Kidney epithelial cell (primary cell): ENCODE results near the gene FBXO21. TPM values are rescaled to one million over a fixed set of nuclear protein-coding genes. Genes with fewer than 3 reads are reported as not detected.
A peak's percentile ranks its signal among the peaks of the same experiment; 100 is the strongest.

Source experiments
- DNase-seq: peaks from one replicate; pipeline ENCODE4 v3.0.0-alpha.2; 2010; ENCODE audit warnings: low read depth
- H3K27me3 ChIP-seq: 2 replicates; pipeline ENCODE4 v1.6.0; 2011; ENCODE audit warnings: low read length; ENCODE audit not compliant: control insufficient read depth, insufficient read depth
- H3K36me3 ChIP-seq: 2 replicates; pipeline ENCODE4 v1.5.1; 2011; ENCODE audit warnings: low read length; ENCODE audit not compliant: control insufficient read depth, insufficient read depth
- H3K4me3 ChIP-seq: 2 replicates; pipeline ENCODE4 v1.5.1; 2011; ENCODE audit warnings: low read depth, mild to moderate bottlenecking, control low read depth, low read length
- CTCF ChIP-seq: IDR thresholded peaks from 2 replicates; pipeline ENCODE4 v1.5.1; 2011; ENCODE audit warnings: mild to moderate bottlenecking, moderate library complexity, low read length, control low read depth, inconsistent platforms; ENCODE audit not compliant: insufficient read depth, poor library complexity, severe bottlenecking
- total RNA-seq: library from RNA; depleted of rRNA; stranded (reverse); fragments of >200 nt; gene quantifications from 2 replicates; pipeline ENCODE4 v1.2.3, GENCODE V29; 2015

Gene FBXO21
- total RNA-seq, 1 donor from 2014 or later, result 82.1 TPM

GRCh38 chr12:117119592-117120198 is 70.6 kb downstream of the FBXO21 start:
- no peak for DNase-seq
- no peaks in the 10 kb centered on the region for H3K36me3 ChIP-seq
- H3K4me3 ChIP-seq, result no peak overlapping the region
- peak; percentile 75 for TF ChIP-seq CTCF
- H3K27me3 ChIP-seq, result no peaks in the 10 kb centered on the region

GRCh38 chr12:117118838-117119591 is 71.3 kb downstream of the FBXO21 start:
- no peak for TF ChIP-seq CTCF
- no peak for DNase-seq
- no peaks in the 10 kb centered on the region for H3K27me3 ChIP-seq
- H3K4me3 ChIP-seq, result no peak overlapping the region
- no peaks in the 10 kb centered on the region for H3K36me3 ChIP-seq

DNA sequence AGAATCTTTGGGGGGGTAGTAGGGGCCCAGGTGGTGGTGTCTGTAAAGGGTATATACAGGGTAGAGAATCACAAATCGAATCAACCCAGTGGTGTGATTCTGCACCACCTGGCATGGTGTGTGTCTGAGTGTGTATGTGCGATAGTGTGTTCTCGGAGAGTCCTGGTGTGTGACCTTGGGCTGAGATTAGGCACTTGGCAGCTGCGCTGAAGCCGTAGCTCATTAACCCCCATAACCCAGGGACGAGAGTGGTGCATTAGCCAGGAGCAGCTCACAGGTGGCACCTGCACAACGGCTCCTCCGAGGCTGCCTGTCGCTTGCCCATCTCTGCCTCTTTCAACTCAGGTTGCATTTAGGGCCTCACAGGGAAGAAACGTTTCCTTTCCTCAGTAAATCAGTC is 75.5 kb downstream of the FBXO21 start:
- no peak overlapping the region for H3K4me3 ChIP-seq
- TF ChIP-seq CTCF, result no peak
- DNase-seq, result no peak
- H3K36me3 ChIP-seq, result no peaks in the 10 kb centered on the region
- peaks cover 5% of the 10 kb centered on the region for H3K27me3 ChIP-seq

GRCh38 chr12:117113231-117113630 is 77.0 kb downstream of the FBXO21 start:
- no peak for DNase-seq
- no peaks in the 10 kb centered on the region for H3K36me3 ChIP-seq
- no peak overlapping the region for H3K4me3 ChIP-seq
- H3K27me3 ChIP-seq, result peaks cover 5% of the 10 kb centered on the region
- TF ChIP-seq CTCF, result no peak

- no peak overlapping the region for H3K4me3 ChIP-seq
- no peak for TF ChIP-seq CTCF
- no peaks in the 10 kb centered on the region for H3K36me3 ChIP-seq
- DNase-seq, result no peak
- peaks cover 5% of the 10 kb centered on the region for H3K27me3 ChIP-seq
These were observed 78.3 kb downstream of the FBXO21 start for GRCh38 chr12:117111821-117112595.
